Smooth muscle cell (in vitro differentiated cells): ENCODE results near the gene GAB1. TPM values are rescaled to one million over a fixed set of nuclear protein-coding genes. Genes with fewer than 3 reads are reported as not detected.

Source experiments
- DNase-seq: peaks from one replicate; lab custom pipeline; 2025; ENCODE audit not compliant: unreplicated experiment; lab: John Stamatoyannopoulos, UW
- H2AFZ ChIP-seq: fragments of 200-600 bp; sonication (generic); 2 replicates; pipeline ENCODE4 v1.6.0; 2016; ENCODE audit warnings: antibody characterized with exemption, low read depth, mild to moderate bottlenecking
- H3F3A ChIP-seq: fragments of 200-600 bp; sonication (generic); 2 replicates; pipeline ENCODE4 v1.6.0; 2017; ENCODE audit warnings: antibody characterized with exemption, low read depth
- H3K27ac ChIP-seq: fragments of 200-600 bp; sonication (generic); 2 replicates; pipeline ENCODE4 v1.5.1; 2016; ENCODE audit warnings: low read depth, mild to moderate bottlenecking
- H3K27me3 ChIP-seq: fragments of 200-600 bp; sonication (generic); 2 replicates; pipeline ENCODE4 v1.6.1; 2016; ENCODE audit warnings: low read depth, mild to moderate bottlenecking
- H3K36me3 ChIP-seq: fragments of 200-600 bp; sonication (generic); 2 replicates; pipeline ENCODE4 v1.5.1; 2016; ENCODE audit warnings: low read depth
- H3K4me1 ChIP-seq: fragments of 200-600 bp; sonication (generic); 2 replicates; pipeline ENCODE4 v1.5.1; 2016; ENCODE audit warnings: low read depth
- H3K4me2 ChIP-seq: fragments of 200-600 bp; sonication (generic); 2 replicates; pipeline ENCODE4 v1.6.0; 2016; ENCODE audit warnings: mild to moderate bottlenecking
- H3K4me3 ChIP-seq: fragments of 200-600 bp; sonication (generic); 2 replicates; pipeline ENCODE4 v1.5.1; 2016; ENCODE audit warnings: mild to moderate bottlenecking
- H3K79me2 ChIP-seq: fragments of 200-600 bp; sonication (generic); 2 replicates; pipeline ENCODE4 v1.6.0; 2016; ENCODE audit warnings: low read depth, mild to moderate bottlenecking
- H3K9ac ChIP-seq: fragments of 200-600 bp; sonication (generic); 2 replicates; pipeline ENCODE4 v1.6.0; 2016; ENCODE audit warnings: low read depth
- H3K9me3 ChIP-seq: fragments of 200-600 bp; sonication (generic); replicated peaks from 2 replicates; pipeline ENCODE4 v1.5.1; 2016; ENCODE audit warnings: low read depth
- H4K20me1 ChIP-seq: fragments of 200-600 bp; sonication (generic); 2 replicates; pipeline ENCODE4 v1.6.0; 2016; ENCODE audit warnings: low read depth
- CTCF ChIP-seq: fragments of 200-600 bp; sonication (generic); IDR thresholded peaks from 2 replicates; pipeline ENCODE4 v1.5.1; 2017; ENCODE audit warnings: borderline replicate concordance, mild to moderate bottlenecking, antibody characterized with exemption; ENCODE audit not compliant: insufficient read depth, poor library complexity, severe bottlenecking
- WGBS: methylation state at CpG from one replicate; pipeline ENCODE4 v1.1.7; 2016; ENCODE audit warnings: low lambda C conversion rate; 5-methylcytosine and 5-hydroxymethylcytosine counted together
- polyA plus RNA-seq: library from polyadenylated mRNA; unstranded; fragments of >200 nt; fragmentation: Nextera tagmentation; extraction: Ambion mirVana; gene quantifications from 2 replicates; pipeline ENCODE4 v1.2.1, GENCODE V29; 2016
- total RNA-seq: library from RNA; depleted of rRNA; stranded (reverse); fragments of >200 nt; gene quantifications from 2 replicates; pipeline ENCODE4 v1.2.3, GENCODE V29; 2014

Gene GAB1
- total and polyA plus RNA-seq, 2 experiments from 2014 or later, result 0.50 to 22.5 TPM

GRCh38 chr4:143355540-143356217 is 19.0 kb downstream of the GAB1 start:
- H2AFZ ChIP-seq, result no peak overlapping the region
- no peak for TF ChIP-seq CTCF
- H4K20me1 ChIP-seq, result peaks cover 23% of the 10 kb centered on the region
- no peaks in the 10 kb centered on the region for H3K36me3 ChIP-seq
- H3K9me3 ChIP-seq, result no peaks in the 10 kb centered on the region
- H3K27me3 ChIP-seq, result no peaks in the 10 kb centered on the region
- no peaks in the 10 kb centered on the region for H3F3A ChIP-seq
- H3K4me1 ChIP-seq, result peaks cover 24% of the 10 kb centered on the region
- 54% methylated on average over 6 of the region's 6 CpGs for WGBS
- no peak for DNase-seq
- H3K9ac ChIP-seq, result no peak overlapping the region
- no peak overlapping the region for H3K4me3 ChIP-seq
- peak overlapping the region; percentile 37 for H3K4me2 ChIP-seq
- peaks cover 60% of the 10 kb centered on the region for H3K79me2 ChIP-seq
- peak overlapping the region; percentile 50 for H3K27ac ChIP-seq

GRCh38 chr4:143356493-143356892 is 19.8 kb downstream of the GAB1 start:
- H3K4me2 ChIP-seq, result no peak overlapping the region
- H3F3A ChIP-seq, result no peaks in the 10 kb centered on the region
- H3K36me3 ChIP-seq, result no peaks in the 10 kb centered on the region
- H3K9me3 ChIP-seq, result no peaks in the 10 kb centered on the region
- no peak overlapping the region for H3K9ac ChIP-seq
- DNase-seq, result no peak
- H3K27me3 ChIP-seq, result no peaks in the 10 kb centered on the region
- no peak overlapping the region for H3K4me3 ChIP-seq
- 66% methylated on average over 3 of the region's 3 CpGs for WGBS
- peaks cover 29% of the 10 kb centered on the region for H4K20me1 ChIP-seq
- H3K27ac ChIP-seq, result peak overlapping the region; percentile 50
- peaks cover 62% of the 10 kb centered on the region for H3K79me2 ChIP-seq
- H2AFZ ChIP-seq, result no peak overlapping the region
- peaks cover 24% of the 10 kb centered on the region for H3K4me1 ChIP-seq
- TF ChIP-seq CTCF, result no peak

GRCh38 chr4:143357161-143357845 is 20.6 kb downstream of the GAB1 start:
- Histone ChIP-seq H3K4me2 (no peak overlapping the region), H4K20me1 (peaks cover 25% of the 10 kb centered on the region), H3K4me1 (peaks cover 18% of the 10 kb centered on the region), H3K9ac (no peak overlapping the region), H3K9me3 (no peaks in the 10 kb centered on the region), H2AFZ (no peak overlapping the region), H3K27ac (peak overlapping the region; percentile 50), H3K79me2 (peaks cover 67% of the 10 kb centered on the region), H3F3A (no peaks in the 10 kb centered on the region), H3K27me3 (no peaks in the 10 kb centered on the region), H3K4me3 (no peak overlapping the region), H3K36me3 (no peaks in the 10 kb centered on the region)
- DNase-seq, result no peak
- TF ChIP-seq CTCF, result no peak
- 92% methylated on average over 1 of the region's 1 CpG for WGBS
